ENCODE results near the gene ZNF827. TPM values are rescaled to one million over a fixed set of nuclear protein-coding genes. Genes with fewer than 3 reads are reported as not detected.
A peak's percentile ranks its signal among the peaks of the same experiment; 100 is the strongest.

The ZNF827 gene
- total and polyA plus RNA-seq, 9 of the 15 experiments (the other 6 are each of a cell fraction or from before 2014, with no cell fraction given), result 0.07 to 0.40 TPM; not detected in 7

DNA sequence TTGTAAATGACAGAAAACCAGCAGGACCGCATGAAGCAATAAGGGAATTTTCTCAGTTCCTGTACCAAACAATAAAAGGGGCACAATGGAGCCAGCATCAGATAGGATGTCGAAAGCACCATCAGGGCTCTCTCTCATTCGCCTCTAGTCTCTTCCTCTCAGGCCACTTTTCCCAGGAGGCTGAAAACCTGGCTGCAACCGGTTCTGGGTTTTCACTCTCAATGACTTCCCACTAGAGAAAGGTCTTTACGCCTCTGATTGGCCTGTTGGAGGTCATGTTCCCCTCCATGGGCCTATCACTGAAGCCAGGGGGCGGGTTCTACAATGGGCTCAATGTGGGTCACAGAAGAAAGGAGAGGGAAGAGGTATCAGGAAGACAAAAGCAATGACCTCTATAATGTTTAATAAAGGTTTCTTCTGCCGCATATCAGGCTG, 29.3 kb downstream of the ZNF827 start:
- no peak for FAIRE-seq
- Histone ChIP-seq H3K9ac (ENCODE audit: insufficient read depth in 1 of 2, low read depth in 2 of 2, low read length in 2 of 2) (no peak overlapping the region), H3K36me3 (ENCODE audit: control insufficient read depth, insufficient read depth, low read length) (no peaks in the 10 kb centered on the region), H4K20me1 (replicated peaks; ENCODE audit: control insufficient read depth, insufficient read depth, low read length) (no peaks in the 10 kb centered on the region), H3K9me1 (ENCODE audit: control insufficient read depth, insufficient read depth, low read length) (no peaks in the 10 kb centered on the region), H3K27ac (ENCODE audit: extremely low read depth, low read depth, low read length) (no peak overlapping the region), H3K27me3 (ENCODE audit: control insufficient read depth in 2 of 2, insufficient read depth in 2 of 2, low read length in 2 of 2) (peaks cover 0 to 7% of the 10 kb centered on the region in 2 experiments; a peak in 2 of 5 replicates), H3K4me2 (ENCODE audit: insufficient read depth, low read length) (no peak overlapping the region), H3K79me2 (ENCODE audit: control insufficient read depth, insufficient read depth, low read length) (no peaks in the 10 kb centered on the region), H3K4me3 (no peak overlapping the region), H3K9me3 (replicated peaks; ENCODE audit: control insufficient read depth, insufficient read depth, low read depth, low read length) (no peaks in the 10 kb centered on the region), H3K4me1 (replicated peaks in 1 of 2; ENCODE audit: control insufficient read depth in 2 of 2, insufficient read depth in 2 of 2, low read length in 2 of 2) (no peaks in the 10 kb centered on the region), H2AFZ (ENCODE audit: low read depth, low read length) (no peak overlapping the region)
- no TSS peak for BruUV-seq (replicated peaks)
- peak; percentile 90 for ATAC-seq
- WGBS (ENCODE audit: insufficient coverage, low coverage, missing lambda C conversion rate), result 1% methylated on average over 7 of the region's 7 CpGs
- intact Hi-C loops (cut with micrococcal nuclease) (no loop called here), in situ Hi-C loops (cut with MboI) (no loop called here)
- POLR2A ChIA-PET, result no interaction called here
- peak; percentile 22 to 65 (median 55) for DNase-seq (ENCODE audit: extremely low read depth in 1 of 4, low spot score in 3 of 4)
- CTCF ChIA-PET (ENCODE audit: low intra/inter-chr PET ratio), result no interaction called here
- TF ChIP-seq PBX2 (CRISPR knock-in tag; IDR thresholded peaks at IDR 0.05; ENCODE audit: low read depth), result no peak
- TF ChIP-seq PBX2 (tag; conservative IDR thresholded peaks at IDR 0.05; ENCODE audit: low read depth), result 0 out of 2 replicates have a peak, but pooled peaks have one; percentile 9
- TF ChIP-seq NUFIP1 (IDR thresholded peaks at IDR 0.05; ENCODE audit: partially characterized antibody), result no peak
- TF ChIP-seq LARP7 (IDR thresholded peaks at IDR 0.05), result no peak
- TF ChIP-seq NFYB (IDR thresholded peaks at IDR 0.05; ENCODE audit: extremely low read depth, insufficient read length), result peak; percentile 59
- TF ChIP-seq FOXM1 (IDR thresholded peaks at IDR 0.05; ENCODE audit: low read depth), result no peak
- no peak for TF ChIP-seq FOXM1 (CRISPR knock-in tag; IDR thresholded peaks at IDR 0.05; ENCODE audit: low read depth)
- no peak for TF ChIP-seq KDM1A (IDR thresholded peaks at IDR 0.05)
- TF ChIP-seq, protein P1, sequence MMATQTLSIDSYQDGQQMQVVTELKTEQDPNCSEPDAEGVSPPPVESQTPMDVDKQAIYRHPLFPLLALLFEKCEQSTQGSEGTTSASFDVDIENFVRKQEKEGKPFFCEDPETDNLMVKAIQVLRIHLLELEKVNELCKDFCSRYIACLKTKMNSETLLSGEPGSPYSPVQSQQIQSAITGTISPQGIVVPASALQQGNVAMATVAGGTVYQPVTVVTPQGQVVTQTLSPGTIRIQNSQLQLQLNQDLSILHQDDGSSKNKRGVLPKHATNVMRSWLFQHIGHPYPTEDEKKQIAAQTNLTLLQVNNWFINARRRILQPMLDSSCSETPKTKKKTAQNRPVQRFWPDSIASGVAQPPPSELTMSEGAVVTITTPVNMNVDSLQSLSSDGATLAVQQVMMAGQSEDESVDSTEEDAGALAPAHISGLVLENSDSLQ (IDR thresholded peaks at IDR 0.05), result peak; percentile 61
- TF ChIP-seq CREM (IDR thresholded peaks at IDR 0.05; ENCODE audit: low read depth), result no peak
- TF ChIP-seq, protein P2, sequence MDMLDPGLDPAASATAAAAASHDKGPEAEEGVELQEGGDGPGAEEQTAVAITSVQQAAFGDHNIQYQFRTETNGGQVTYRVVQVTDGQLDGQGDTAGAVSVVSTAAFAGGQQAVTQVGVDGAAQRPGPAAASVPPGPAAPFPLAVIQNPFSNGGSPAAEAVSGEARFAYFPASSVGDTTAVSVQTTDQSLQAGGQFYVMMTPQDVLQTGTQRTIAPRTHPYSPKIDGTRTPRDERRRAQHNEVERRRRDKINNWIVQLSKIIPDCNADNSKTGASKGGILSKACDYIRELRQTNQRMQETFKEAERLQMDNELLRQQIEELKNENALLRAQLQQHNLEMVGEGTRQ (CRISPR knock-in tag; IDR thresholded peaks at IDR 0.05), result peak; percentile 33; the same call in 1 of the 2 replicates

All from K562 (cell line).